OCI-LY1 (cell line): ENCODE measurements around the gene CMC2.

Experiments
- CTCF ChIP-seq: fragments of 200-600 bp; sonication (generic), shearing (Covaris generic); IDR thresholded peaks from 2 replicates; pipeline ENCODE4 v1.5.1; 2017; ENCODE audit warnings: mild to moderate bottlenecking, antibody characterized with exemption, low read length, moderate library complexity, mixed read lengths
- EZH2 ChIP-seq: fragments of 200-600 bp; sonication (generic), shearing (Covaris generic); IDR thresholded peaks from 2 replicates; pipeline ENCODE4 v1.8.0; 2017; ENCODE audit warnings: borderline replicate concordance, mixed run types, mild to moderate bottlenecking, antibody characterized with exemption, low read length, moderate library complexity, mixed read lengths

- TF ChIP-seq CTCF: no peak
- no peak for TF ChIP-seq EZH2
Measured at GRCh38 chr16:80935691-80936090, 71.0 kb downstream of the CMC2 start.
